CD4-positive, alpha-beta T cell treated with Interleukin-6 for 4 hours (primary cell): ENCODE data around the gene SLC2A4RG.
"Not testable (repeated sequence)": the region's sequence is repeated elsewhere in the genome, so short reads cannot be mapped to it uniquely, and the experiment has no call there.

Experiments
- DNase-seq: peaks from one replicate; pipeline ENCODE4 v3.0.0-alpha.2; 2020; ENCODE audit warnings: mixed read lengths

Gene SLC2A4RG

DNA sequence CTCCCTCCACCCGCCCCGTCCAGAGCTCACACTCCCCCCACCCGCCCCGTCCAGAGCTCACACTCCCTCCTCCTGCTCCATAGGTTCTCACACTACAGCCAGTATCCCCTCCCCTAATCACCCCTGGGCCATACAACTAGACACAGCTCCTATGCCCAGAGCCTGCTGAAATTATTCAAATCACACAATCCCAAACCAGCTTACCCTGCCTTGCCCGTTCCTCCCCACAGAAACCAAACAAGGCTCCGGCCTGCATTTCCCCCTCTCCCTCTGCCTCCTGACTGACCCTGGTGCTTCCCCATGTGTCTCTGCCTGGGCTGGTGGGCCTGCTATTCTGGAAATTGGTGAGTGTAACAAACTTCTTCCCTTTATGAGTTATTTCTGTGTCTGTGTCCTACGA is 18.6 kb downstream of the SLC2A4RG start:
- DNase-seq, result no peak

- DNase-seq, result no peak
These were observed 19.9 kb downstream of the SLC2A4RG start for GRCh38 chr20:63759377-63759901.

- no peak for DNase-seq
These were observed 25.7 kb downstream of the SLC2A4RG start for GRCh38 chr20:63765082-63765873.

DNA sequence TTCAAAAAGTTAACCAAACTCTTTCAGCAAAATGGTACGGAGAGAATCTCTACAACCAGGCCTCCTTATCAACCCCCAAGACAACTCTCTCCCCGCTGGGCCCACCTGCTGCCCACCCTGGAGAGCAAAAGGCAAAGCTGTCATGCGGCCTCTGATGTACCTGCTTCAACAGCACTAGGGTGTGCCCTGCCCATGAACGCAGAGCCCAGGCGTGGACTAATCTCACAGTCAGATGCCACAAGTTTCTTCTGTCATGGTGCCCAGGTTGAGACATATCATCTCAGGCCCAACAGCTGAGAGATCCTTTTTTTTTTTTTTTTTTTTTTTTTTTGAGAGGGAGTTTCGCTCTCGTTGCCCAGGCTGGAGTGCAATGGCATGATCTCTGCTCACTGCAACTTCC is 26.3 kb downstream of the SLC2A4RG start:
- no peak for DNase-seq

GRCh38 chr20:63766695-63767426 is 27.3 kb downstream of the SLC2A4RG start:
- DNase-seq, result no peak

- no peak for DNase-seq
These were observed 27.9 kb downstream of the SLC2A4RG start for GRCh38 chr20:63767456-63767855.

DNA sequence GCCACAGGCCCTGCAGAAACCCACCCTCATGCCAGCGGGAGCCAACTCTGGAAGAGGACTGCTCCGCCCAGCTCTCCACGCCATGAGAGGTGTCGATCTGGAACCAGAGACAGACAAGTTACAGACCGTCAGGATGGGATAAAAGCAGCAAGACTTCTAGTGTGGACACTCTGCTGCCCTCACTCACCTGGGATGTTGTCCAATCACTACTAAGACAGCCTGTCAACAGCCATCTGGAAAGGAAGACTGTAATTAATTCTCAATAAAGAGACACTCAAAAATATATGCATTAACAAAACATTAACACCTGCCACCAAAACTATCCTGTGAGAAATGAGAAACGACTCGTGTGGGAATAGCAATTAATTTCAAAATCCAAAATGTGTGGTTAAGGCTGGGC is 28.3 kb downstream of the SLC2A4RG start:
- DNase-seq, result no peak

GRCh38 chr20:63768591-63769515 is 29.3 kb downstream of the SLC2A4RG start:
- no peak for DNase-seq

GRCh38 chr20:63769891-63770474 is 30.4 kb downstream of the SLC2A4RG start:
- no peak for DNase-seq

- DNase-seq, result no peak
These were observed 31.6 kb downstream of the SLC2A4RG start for GRCh38 chr20:63771046-63771707.

GRCh38 chr20:63772781-63773518 is 33.4 kb downstream of the SLC2A4RG start:
- no peak for DNase-seq

DNA sequence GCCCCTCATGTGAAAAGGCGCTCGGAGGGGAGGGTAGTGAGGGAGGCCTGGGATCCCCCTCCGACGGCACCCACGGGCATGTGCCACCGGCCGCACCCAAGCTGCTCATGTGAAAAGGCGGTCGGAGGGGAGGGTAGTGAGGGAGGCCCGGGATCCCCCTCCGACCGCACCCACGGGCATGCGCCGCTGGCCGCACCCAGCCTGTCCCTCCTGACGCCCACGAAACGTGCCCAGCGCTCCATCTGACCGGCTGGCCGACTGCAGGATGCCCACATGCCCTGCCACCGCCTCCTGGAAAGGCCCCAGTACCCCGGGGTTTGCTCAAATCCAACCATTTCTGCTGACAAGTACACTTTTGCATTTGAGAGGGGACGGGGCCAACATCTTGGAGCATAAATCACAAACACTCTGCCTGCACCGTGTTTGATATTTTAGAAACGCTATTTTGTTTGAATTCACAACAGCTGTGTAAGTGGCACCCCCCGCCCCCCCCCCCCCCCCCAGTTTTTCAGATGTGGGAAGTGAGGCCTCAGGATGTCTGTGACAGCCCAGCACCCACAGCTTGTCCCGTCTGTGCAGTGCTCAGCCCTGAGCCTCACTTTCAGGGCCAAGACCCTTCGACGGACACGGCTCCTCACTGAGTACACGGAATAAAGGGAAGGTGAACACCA is 34.1 kb downstream of the SLC2A4RG start:
- DNase-seq, result no peak

DNA sequence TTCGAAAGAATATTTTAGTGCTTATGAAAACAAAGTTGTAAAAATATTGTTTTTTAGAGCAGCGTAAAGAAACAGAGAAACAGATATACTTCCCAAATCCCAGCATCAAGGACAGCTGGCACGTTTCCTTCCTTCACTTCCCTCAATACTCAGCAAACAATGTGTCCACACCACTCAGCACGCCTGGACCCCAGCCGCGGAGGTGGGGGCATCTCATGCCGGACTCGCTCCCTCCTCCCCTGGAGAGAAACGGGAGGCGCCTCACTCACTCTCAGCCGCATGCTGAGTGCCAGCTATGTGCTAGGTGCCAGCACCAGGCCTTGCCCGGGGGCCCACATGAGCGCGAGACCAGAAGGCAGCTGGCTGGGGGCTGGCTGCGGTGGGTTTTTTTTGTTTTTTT is 34.7 kb downstream of the SLC2A4RG start:
- no peak for DNase-seq

DNA sequence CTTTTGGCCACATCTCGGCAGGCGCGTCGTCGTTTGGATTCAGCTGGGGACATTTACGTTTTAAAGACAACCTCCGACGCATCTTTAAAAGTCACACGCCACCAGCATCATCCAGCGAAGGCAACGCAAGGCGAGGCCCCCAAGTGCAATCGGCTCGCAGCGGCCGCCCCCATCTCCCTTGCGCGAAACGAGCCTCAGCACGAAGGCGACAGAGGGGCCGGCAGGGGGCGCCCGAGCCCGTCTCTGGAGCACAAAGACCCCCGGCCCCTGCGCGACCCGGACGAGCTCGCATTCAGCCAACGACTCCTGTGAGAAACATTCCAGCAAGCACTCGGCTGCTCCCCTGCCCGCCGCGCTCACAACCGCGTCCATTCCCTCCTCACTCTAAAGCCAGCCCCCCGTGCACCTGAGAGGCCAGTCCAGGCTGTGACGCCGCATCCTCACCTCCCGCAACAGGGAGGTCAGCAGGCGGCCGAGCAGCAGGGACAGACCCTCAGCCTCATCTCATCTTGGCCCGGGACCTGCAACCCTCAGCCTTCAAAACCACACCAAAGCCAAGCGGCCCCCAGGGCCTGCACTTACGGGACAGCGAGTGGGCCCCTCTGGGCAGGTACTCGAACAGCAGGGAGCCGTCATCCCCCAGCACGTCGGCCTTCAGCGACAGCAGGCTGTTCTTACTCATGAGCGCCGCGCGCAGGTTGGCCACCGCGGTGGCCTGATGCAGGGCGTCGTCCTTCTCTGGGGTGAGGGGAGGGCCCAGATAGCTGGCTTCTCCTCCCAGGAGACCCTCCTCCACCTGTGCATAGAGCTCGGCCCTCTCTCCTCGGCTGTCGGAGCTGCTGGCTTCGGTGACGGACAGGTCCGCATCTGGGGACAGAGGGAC is 35.8 kb downstream of the SLC2A4RG start:
- peak; percentile 59 for DNase-seq

DNA sequence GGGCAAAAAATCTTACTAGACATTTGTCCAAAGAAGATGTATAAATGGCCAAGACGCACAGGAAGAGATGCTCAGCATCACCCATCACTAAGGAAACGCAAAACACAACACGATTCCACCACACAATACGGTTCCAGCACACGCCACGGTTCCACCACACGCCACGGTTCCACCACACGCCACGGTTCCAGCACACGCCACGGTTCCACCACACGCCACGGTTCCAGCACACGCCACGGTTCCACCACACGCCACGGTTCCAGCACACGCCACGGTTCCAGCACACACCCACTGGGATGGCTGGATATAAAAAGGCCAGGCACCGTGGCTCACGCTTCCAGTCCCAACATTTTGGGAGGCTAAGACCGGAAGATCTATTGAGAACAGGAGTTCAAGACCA is 37.3 kb downstream of the SLC2A4RG start:
- not testable (repeated sequence) for DNase-seq

- DNase-seq, result no peak
These were observed 38.0 kb downstream of the SLC2A4RG start for GRCh38 chr20:63777614-63778013.

- no peak for DNase-seq
These were observed 38.6 kb downstream of the SLC2A4RG start for GRCh38 chr20:63778034-63778752.

DNA sequence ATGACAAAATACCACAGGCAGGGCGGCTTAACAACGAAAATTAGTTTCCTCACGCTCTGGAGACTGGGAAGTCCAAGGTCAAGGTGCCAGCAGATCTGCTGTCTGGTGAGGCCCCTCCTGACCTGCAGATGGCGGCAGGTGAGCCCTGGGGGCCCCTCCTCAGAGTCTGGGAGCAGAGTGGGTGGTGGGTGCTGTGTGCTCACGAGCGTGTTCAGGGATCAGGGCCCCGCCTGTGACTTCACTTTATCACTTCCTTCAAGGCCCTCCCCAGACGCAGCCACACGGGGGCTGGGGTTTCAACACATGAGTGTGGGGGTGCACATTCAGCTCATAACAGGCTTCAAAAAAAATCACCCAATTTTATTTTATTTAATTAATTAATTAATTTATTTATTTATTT is 39.3 kb downstream of the SLC2A4RG start:
- no peak for DNase-seq

DNA sequence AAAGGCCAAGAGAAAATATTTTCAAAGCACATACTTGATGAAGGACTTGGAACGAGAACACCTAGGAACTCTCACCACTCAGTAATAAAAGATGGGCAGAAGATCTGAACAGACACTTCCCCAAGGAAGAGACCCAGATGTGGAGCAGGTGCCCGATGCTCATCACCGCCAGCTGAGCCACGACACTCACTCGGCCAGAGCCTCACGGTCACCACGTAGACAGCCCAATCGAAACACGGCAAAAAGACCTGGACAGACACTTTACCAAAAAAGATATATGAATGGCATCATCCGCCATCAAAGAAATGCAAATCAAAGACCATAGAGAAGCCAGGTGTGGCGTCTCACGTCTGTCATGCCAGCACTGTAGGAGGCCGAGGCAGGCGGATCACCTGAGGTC is 41.6 kb downstream of the SLC2A4RG start:
- no peak for DNase-seq
